ENCODE results near the gene TUBA1C.

The TUBA1C gene

GRCh38 chr12:49288412-49288853 is 23.6 kb downstream of the TUBA1C start:
- H4K20me1 ChIP-seq (ENCODE audit: control insufficient read depth, insufficient read depth, low read depth, low read length): no peaks in the 10 kb centered on the region
- peak overlapping the region; percentile 11; the same call in 1 of the 2 replicates for H3K4me2 ChIP-seq (ENCODE audit: low read length)
- no peaks in the 10 kb centered on the region for H3K36me3 ChIP-seq (ENCODE audit: control insufficient read depth, low read length)
- H3K4me3 ChIP-seq (ENCODE audit: low read length): no peak overlapping the region
- no peaks in the 10 kb centered on the region for H3F3A ChIP-seq (ENCODE audit: control insufficient read depth, insufficient read depth)
- H3K4me1 ChIP-seq (ENCODE audit: control insufficient read depth, low read length): no peaks in the 10 kb centered on the region
- H3K9me3 ChIP-seq (ENCODE audit: control insufficient read depth, insufficient read depth, low read length): no peaks in the 10 kb centered on the region
- peak; percentile 93 for TF ChIP-seq CTCF (IDR thresholded peaks at IDR 0.05; ENCODE audit: low read depth, low read length, poor library complexity, severe bottlenecking)
- TF ChIP-seq EZH2phosphoT487 (IDR thresholded peaks at IDR 0.05; ENCODE audit: borderline replicate concordance, low read length): no peak
- H3K27ac ChIP-seq (ENCODE audit: low read depth, low read length): no peak overlapping the region
- H3K27me3 ChIP-seq (ENCODE audit: control insufficient read depth, low read length): peaks cover 27% of the 10 kb centered on the region
- H3K79me2 ChIP-seq (ENCODE audit: control insufficient read depth, low read length): no peaks in the 10 kb centered on the region
- H3K9me2 ChIP-seq (replicated peaks; ENCODE audit: control insufficient read depth, low read length): no peaks in the 10 kb centered on the region

DNA sequence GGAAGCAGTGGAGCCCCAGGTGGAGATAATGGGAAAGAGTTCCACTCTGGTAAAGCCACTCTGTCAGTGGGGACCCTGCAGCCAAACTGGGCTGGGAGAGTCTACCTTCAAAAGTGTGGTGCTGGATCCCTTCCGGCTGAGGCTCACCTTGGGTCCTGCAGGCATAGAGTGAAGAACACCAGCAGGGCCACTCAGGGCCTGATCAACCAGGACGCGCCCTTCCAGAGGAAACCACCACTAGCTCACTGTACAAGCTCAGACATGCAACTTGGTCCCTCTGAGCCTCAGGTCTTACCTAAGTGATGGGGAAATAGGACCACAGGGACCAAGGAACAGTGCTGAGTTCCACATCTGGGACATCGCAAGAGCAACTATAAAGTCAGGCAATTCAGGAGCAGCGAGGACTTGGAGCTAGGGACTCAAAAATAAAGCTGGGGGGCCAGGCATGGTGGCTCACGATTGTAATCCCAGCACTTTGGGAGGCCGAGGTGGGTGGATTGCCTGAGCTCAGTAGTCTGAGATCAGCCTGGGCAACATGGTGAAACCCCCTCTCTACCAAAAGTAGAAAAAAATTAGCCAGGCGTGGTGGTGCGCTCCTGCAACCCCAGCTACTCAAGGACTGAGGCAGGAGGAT is 24.2 kb downstream of the TUBA1C start:
- Histone ChIP-seq H3F3A (ENCODE audit: control insufficient read depth, insufficient read depth) (no peaks in the 10 kb centered on the region), H3K9me3 (ENCODE audit: control insufficient read depth, insufficient read depth, low read length) (no peaks in the 10 kb centered on the region), H3K9me2 (replicated peaks; ENCODE audit: control insufficient read depth, low read length) (no peaks in the 10 kb centered on the region), H3K4me1 (ENCODE audit: control insufficient read depth, low read length) (no peaks in the 10 kb centered on the region), H3K79me2 (ENCODE audit: control insufficient read depth, low read length) (no peaks in the 10 kb centered on the region), H3K36me3 (ENCODE audit: control insufficient read depth, low read length) (no peaks in the 10 kb centered on the region), H4K20me1 (ENCODE audit: control insufficient read depth, insufficient read depth, low read depth, low read length) (no peaks in the 10 kb centered on the region), H3K4me3 (ENCODE audit: low read length) (no peak overlapping the region), H3K27me3 (ENCODE audit: control insufficient read depth, low read length) (peaks cover 27% of the 10 kb centered on the region), H3K4me2 (ENCODE audit: low read length) (no peak overlapping the region), H3K27ac (ENCODE audit: low read depth, low read length) (no peak overlapping the region)
- TF ChIP-seq CTCF (IDR thresholded peaks at IDR 0.05; ENCODE audit: low read depth, low read length, poor library complexity, severe bottlenecking) (no peak), EZH2phosphoT487 (IDR thresholded peaks at IDR 0.05; ENCODE audit: borderline replicate concordance, low read length) (no peak)

DNA sequence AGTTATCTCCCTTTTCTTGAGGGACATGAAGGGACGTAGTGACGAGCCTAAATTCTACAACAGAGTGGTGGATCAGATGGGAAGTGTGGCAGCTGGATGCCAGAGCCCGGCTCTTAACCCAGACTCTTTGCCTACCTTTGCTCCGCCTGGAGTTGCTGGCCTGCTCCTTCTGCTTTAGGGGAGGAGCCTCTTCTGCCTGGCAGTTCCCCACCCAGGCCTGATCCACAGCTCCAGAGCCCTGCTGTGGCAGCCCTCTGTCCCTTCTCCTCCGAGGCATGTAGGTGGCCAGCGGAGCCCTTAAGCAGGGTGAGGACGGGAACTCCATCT is 27.8 kb downstream of the TUBA1C start:
- H3F3A ChIP-seq (ENCODE audit: control insufficient read depth, insufficient read depth): no peaks in the 10 kb centered on the region
- H4K20me1 ChIP-seq (ENCODE audit: control insufficient read depth, insufficient read depth, low read depth, low read length): no peaks in the 10 kb centered on the region
- no peaks in the 10 kb centered on the region for H3K79me2 ChIP-seq (ENCODE audit: control insufficient read depth, low read length)
- H3K9me3 ChIP-seq (ENCODE audit: control insufficient read depth, insufficient read depth, low read length): no peaks in the 10 kb centered on the region
- no peak overlapping the region for H3K4me2 ChIP-seq (ENCODE audit: low read length)
- H3K9me2 ChIP-seq (replicated peaks; ENCODE audit: control insufficient read depth, low read length): no peaks in the 10 kb centered on the region
- no peak overlapping the region for H3K27ac ChIP-seq (ENCODE audit: low read depth, low read length)
- H3K27me3 ChIP-seq (ENCODE audit: control insufficient read depth, low read length): peaks cover 37% of the 10 kb centered on the region
- H3K36me3 ChIP-seq (ENCODE audit: control insufficient read depth, low read length): no peaks in the 10 kb centered on the region
- no peak overlapping the region for H3K4me3 ChIP-seq (ENCODE audit: low read length)
- peaks cover 15% of the 10 kb centered on the region for H3K4me1 ChIP-seq (ENCODE audit: control insufficient read depth, low read length)
- TF ChIP-seq EZH2phosphoT487 (IDR thresholded peaks at IDR 0.05; ENCODE audit: borderline replicate concordance, low read length) (no peak), CTCF (IDR thresholded peaks at IDR 0.05; ENCODE audit: low read depth, low read length, poor library complexity, severe bottlenecking) (no peak)
